Measurements from ENCODE around the gene TMEM140.
A peak's percentile ranks its signal among the peaks of the same experiment; 100 is the strongest.
"Not testable (repeated sequence)": the region's sequence is repeated elsewhere in the genome, so short reads cannot be mapped to it uniquely, and the experiment has no call there.

Gene TMEM140

GRCh38 chr7:135173916-135174315, 26.0 kb downstream of the TMEM140 start:
- not testable (repeated sequence) for H3K4me3 Mint-ChIP-seq; ATAC-seq (ENCODE audit: low read depth); H3K9me3 Mint-ChIP-seq; H3K27ac Mint-ChIP-seq; DNase-seq (ENCODE audit: low spot score in 2 of 2); H3K36me3 Mint-ChIP-seq; H3K27me3 Mint-ChIP-seq
- H3K4me1 Mint-ChIP-seq = peaks cover 20% of the 10 kb centered on the region

GRCh38 chr7:135174941-135175340, 27.1 kb downstream of the TMEM140 start:
- Mint-ChIP-seq H3K36me3 (peaks cover 5% of the 10 kb centered on the region), H3K4me1 (peaks cover 11% of the 10 kb centered on the region), H3K27ac (no peak overlapping the region), H3K4me3 (no peak overlapping the region), H3K27me3 (no peaks in the 10 kb centered on the region), H3K9me3 (peaks cover 4% of the 10 kb centered on the region)
- no peak for DNase-seq (ENCODE audit: low spot score in 2 of 2)
- ATAC-seq (ENCODE audit: low read depth) = no peak

GRCh38 chr7:135175931-135176330, 28.1 kb downstream of the TMEM140 start:
- peaks cover 11% of the 10 kb centered on the region for H3K4me1 Mint-ChIP-seq
- DNase-seq (ENCODE audit: low spot score in 2 of 2) = no peak

GRCh38 chr7:135177028-135177696, 29.3 kb downstream of the TMEM140 start:
- H3K9me3 Mint-ChIP-seq = peaks cover 10% of the 10 kb centered on the region
- peaks cover 2% of the 10 kb centered on the region for H3K4me1 Mint-ChIP-seq
- H3K27me3 Mint-ChIP-seq = no peaks in the 10 kb centered on the region
- no peak overlapping the region for H3K4me3 Mint-ChIP-seq
- peaks cover 17% of the 10 kb centered on the region for H3K36me3 Mint-ChIP-seq
- no peak overlapping the region for H3K27ac Mint-ChIP-seq
- DNase-seq (ENCODE audit: low spot score in 2 of 2) (no peak), ATAC-seq (ENCODE audit: low read depth) (no peak)

More at GRCh38 chr7:135175931-135176330, 28.1 kb downstream of the TMEM140 start:
- Mint-ChIP-seq H3K9me3 (peaks cover 4% of the 10 kb centered on the region), H3K36me3 (peaks cover 7% of the 10 kb centered on the region), H3K4me3 (no peak overlapping the region), H3K27me3 (no peaks in the 10 kb centered on the region), H3K27ac (peak overlapping the region; percentile 24)
- ATAC-seq (ENCODE audit: low read depth) = no peak

- Mint-ChIP-seq H3K27ac (no peak overlapping the region), H3K27me3 (no peaks in the 10 kb centered on the region), H3K4me1 (no peaks in the 10 kb centered on the region), H3K9me3 (peaks cover 10% of the 10 kb centered on the region), H3K4me3 (no peak overlapping the region), H3K36me3 (peaks cover 27% of the 10 kb centered on the region)
- ATAC-seq (ENCODE audit: low read depth) (no peak), DNase-seq (ENCODE audit: low spot score in 2 of 2) (no peak)
Measured at GRCh38 chr7:135178364-135178763, 30.5 kb downstream of the TMEM140 start.

- DNase-seq (ENCODE audit: low spot score in 2 of 2) (peak in 1 of 2 donors; percentile 7), ATAC-seq (ENCODE audit: low read depth) (no peak)
- H3K4me3 Mint-ChIP-seq = no peak overlapping the region
- H3K36me3 Mint-ChIP-seq = peaks cover 37% of the 10 kb centered on the region
- H3K4me1 Mint-ChIP-seq = no peaks in the 10 kb centered on the region
- peaks cover 13% of the 10 kb centered on the region for H3K9me3 Mint-ChIP-seq
- H3K27me3 Mint-ChIP-seq = no peaks in the 10 kb centered on the region
- H3K27ac Mint-ChIP-seq = no peak overlapping the region
Measured at GRCh38 chr7:135179321-135179925, 31.6 kb downstream of the TMEM140 start.

GRCh38 chr7:135180122-135180521, 32.2 kb downstream of the TMEM140 start:
- ATAC-seq (ENCODE audit: low read depth) = no peak
- Mint-ChIP-seq H3K36me3 (peaks cover 42% of the 10 kb centered on the region), H3K27ac (no peak overlapping the region)

GRCh38 chr7:135181261-135181928, 33.5 kb downstream of the TMEM140 start:
- no peak for DNase-seq (ENCODE audit: low spot score in 2 of 2)
- Mint-ChIP-seq H3K27ac (no peak overlapping the region), H3K4me3 (no peak overlapping the region), H3K27me3 (no peaks in the 10 kb centered on the region), H3K36me3 (peaks cover 51% of the 10 kb centered on the region), H3K4me1 (no peaks in the 10 kb centered on the region), H3K9me3 (peaks cover 13% of the 10 kb centered on the region)
- no peak for ATAC-seq (ENCODE audit: low read depth)

More at GRCh38 chr7:135180122-135180521, 32.2 kb downstream of the TMEM140 start:
- H3K9me3 Mint-ChIP-seq = peaks cover 13% of the 10 kb centered on the region
- no peaks in the 10 kb centered on the region for H3K27me3 Mint-ChIP-seq
- H3K4me3 Mint-ChIP-seq = no peak overlapping the region
- H3K4me1 Mint-ChIP-seq = no peaks in the 10 kb centered on the region
- DNase-seq (ENCODE audit: low spot score in 2 of 2) = no peak

- ATAC-seq (ENCODE audit: low read depth) (no peak), DNase-seq (ENCODE audit: low spot score in 2 of 2) (no peak)
- Mint-ChIP-seq H3K27me3 (no peaks in the 10 kb centered on the region), H3K36me3 (peaks cover 54% of the 10 kb centered on the region), H3K27ac (no peak overlapping the region), H3K4me3 (no peak overlapping the region), H3K4me1 (no peaks in the 10 kb centered on the region), H3K9me3 (peaks cover 13% of the 10 kb centered on the region)
Measured at GRCh38 chr7:135181929-135182678, 34.2 kb downstream of the TMEM140 start.

GRCh38 chr7:135183478-135183877, 35.6 kb downstream of the TMEM140 start:
- Mint-ChIP-seq H3K4me1 (peaks cover 2% of the 10 kb centered on the region), H3K36me3 (peaks cover 62% of the 10 kb centered on the region), H3K4me3 (no peak overlapping the region), H3K9me3 (peaks cover 13% of the 10 kb centered on the region), H3K27me3 (no peaks in the 10 kb centered on the region), H3K27ac (no peak overlapping the region)
- DNase-seq (ENCODE audit: low spot score in 2 of 2) = no peak
- no peak for ATAC-seq (ENCODE audit: low read depth)

- Mint-ChIP-seq H3K4me3 (no peak overlapping the region), H3K36me3 (peaks cover 65% of the 10 kb centered on the region), H3K4me1 (peaks cover 6% of the 10 kb centered on the region), H3K27me3 (no peaks in the 10 kb centered on the region), H3K9me3 (peaks cover 10% of the 10 kb centered on the region), H3K27ac (no peak overlapping the region)
- ATAC-seq (ENCODE audit: low read depth) (no peak), DNase-seq (ENCODE audit: low spot score in 2 of 2) (no peak)
Measured at GRCh38 chr7:135184254-135184841, 36.5 kb downstream of the TMEM140 start.

- Mint-ChIP-seq H3K27ac (no peak overlapping the region), H3K9me3 (peaks cover 10% of the 10 kb centered on the region), H3K36me3 (peaks cover 67% of the 10 kb centered on the region)
Measured at GRCh38 chr7:135185471-135186260, 37.8 kb downstream of the TMEM140 start.

GRCh38 chr7:135186261-135186540, 38.3 kb downstream of the TMEM140 start:
- Mint-ChIP-seq H3K9me3 (peaks cover 9% of the 10 kb centered on the region), H3K27ac (peak overlapping the region; percentile 57), H3K4me3 (no peak overlapping the region), H3K36me3 (peaks cover 67% of the 10 kb centered on the region), H3K27me3 (no peaks in the 10 kb centered on the region), H3K4me1 (peaks cover 14% of the 10 kb centered on the region)
- no peak for ATAC-seq (ENCODE audit: low read depth)
- no peak for DNase-seq (ENCODE audit: low spot score in 2 of 2)

More at GRCh38 chr7:135185471-135186260, 37.8 kb downstream of the TMEM140 start:
- ATAC-seq (ENCODE audit: low read depth) (no peak), DNase-seq (ENCODE audit: low spot score in 2 of 2) (no peak)
- Mint-ChIP-seq H3K4me1 (peaks cover 11% of the 10 kb centered on the region), H3K27me3 (no peaks in the 10 kb centered on the region), H3K4me3 (no peak overlapping the region)
